Kidney capillary endothelial cell (primary cell): ENCODE measurements around the gene C5orf34.
"Not testable (repeated sequence)": the region's sequence is repeated elsewhere in the genome, so short reads cannot be mapped to it uniquely, and the experiment has no call there.

ENCODE experiments used
- DNase-seq: peaks from one replicate; pipeline ENCODE4 v3.0.0-alpha.2; 2018; ENCODE audit warnings: low spot score

Gene C5orf34, protein sequence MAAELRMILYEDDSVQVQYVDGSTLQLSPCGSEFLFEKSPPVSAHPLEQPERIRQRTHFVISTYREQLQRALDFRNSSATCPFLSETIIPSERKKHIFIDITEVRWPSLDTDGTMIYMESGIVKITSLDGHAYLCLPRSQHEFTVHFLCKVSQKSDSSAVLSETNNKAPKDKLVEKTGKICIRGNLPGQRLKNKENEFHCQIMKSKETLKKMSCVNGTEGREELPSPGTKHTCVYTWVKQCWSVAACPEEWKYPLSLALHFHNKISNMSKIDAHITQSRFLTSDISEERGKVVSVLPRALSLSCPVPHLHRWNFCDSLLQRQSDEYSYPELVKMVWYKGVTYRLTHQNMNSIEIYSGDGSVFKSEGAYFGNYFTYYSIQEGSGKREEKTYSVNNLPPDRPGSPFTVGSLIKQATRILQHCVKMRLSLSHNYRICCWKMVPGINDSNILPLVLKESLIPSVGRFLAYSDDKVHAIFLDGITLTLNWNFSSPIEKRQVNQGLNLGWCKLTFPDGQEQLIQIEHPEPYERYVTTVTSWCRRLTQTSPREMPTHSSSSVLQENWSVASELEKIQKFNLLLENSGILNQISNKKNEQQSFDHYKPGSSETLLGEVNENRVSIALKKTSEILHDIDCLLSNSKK

DNA sequence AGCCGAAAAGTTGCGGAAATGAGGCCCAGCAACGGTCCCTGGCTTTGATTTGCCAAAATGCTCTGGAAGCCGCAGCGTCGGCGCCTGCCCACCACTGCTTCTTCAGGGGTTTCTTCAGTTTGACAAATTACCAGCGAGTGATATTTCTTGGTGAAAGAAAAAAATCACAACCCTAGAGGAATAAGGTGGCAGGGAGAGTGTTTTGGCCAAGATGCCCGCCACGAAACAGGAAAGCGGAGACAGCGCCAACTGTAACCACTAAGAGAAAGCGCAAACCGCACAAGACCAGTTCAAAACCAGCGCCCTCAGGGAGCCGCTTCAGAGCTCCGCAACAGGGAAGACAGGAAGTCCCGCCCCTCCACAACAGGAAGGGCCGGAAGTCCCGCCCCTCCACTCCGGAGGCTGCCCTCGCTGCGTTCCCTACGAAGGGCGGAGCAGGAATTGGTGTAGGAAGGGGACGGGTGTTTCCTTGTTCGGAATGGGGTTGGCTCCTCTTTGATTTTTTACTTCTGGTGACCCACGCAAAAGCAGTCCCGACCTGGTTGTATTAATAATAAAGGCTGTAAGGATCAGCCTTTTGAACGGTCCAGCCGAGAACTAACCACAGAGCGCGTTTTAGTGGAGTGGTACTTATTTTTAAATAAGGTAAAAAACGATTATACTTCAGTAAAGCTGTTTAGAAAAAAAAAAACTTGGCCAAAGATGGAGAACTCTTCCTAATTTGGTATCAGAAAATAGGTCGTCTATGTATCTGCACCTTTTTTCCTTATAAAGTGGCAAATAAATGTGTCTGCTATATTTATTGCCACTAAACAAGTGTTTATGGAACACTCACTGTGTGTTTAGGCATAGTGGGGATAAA lies at the start of gene C5orf34:
C5orf34 (minus strand) TSS at position 333 of the 862 bp plus-strand sequence. CDS start 5,809 bp downstream, outside the sequence.
- peak; percentile 96 for DNase-seq

DNA sequence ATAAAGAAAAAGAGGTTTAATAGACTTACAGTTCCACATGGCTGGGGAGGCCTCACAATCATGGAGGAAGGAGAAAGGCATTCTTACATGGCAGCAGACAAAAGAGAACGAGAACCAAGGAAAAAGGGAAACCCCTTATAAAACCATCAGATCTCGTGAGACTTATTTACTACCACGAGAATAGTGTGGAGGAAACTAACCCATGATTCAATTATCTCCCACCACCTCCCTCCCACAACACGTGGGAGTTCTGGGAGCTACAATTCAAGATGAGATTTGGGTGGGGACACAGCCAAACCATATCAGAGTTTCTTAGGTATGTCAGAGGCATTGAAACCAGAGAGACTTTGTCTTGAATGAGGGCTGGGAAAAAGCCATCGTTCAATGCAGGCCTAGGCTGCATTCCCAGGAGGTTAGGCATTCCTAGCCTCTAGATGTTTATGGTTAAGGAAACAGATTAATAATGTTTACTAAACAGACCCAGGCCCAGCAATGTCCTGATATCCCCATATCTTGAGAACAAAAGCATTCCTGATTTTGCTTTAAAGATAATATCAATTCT lies 49.4 kb upstream of the C5orf34 start:
- DNase-seq, result no peak

DNA sequence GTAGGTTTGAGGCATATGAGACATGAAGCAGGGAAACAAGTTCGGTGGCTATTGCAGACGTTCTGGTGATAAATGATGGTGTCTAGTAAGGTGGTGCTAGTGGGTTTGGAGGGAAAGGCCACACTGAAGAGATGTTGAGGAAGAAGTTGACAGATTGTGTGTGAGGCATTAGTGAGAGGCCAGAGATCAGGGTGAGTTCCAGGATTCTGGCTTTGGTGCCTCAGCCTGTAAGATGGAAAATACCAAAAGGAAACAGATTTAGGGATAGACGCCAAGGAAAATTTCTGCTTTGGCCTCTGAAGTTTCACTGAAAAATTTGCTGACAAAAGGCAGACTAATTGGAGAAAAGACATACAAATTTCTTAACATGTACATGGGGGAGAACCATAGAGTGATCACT lies 48.4 kb upstream of the C5orf34 start:
- no peak for DNase-seq

DNA sequence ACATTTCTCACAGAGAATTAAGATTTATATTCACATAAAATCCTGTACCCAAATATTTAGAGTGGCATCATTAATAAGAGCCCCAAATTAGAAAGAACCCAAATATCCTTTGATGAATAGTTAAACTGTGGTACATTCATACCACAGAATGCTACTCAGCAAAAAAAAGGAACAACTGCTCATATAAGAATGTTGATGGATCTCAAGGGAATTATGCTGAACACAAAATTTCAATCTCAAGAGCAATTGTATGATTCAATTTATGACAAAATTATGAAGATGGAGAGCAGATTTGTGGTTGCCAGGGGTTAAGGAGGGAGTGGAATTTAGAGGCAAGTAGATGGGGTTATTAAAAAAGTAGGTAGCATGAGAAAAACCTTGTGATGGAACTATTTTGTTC lies 46.4 kb upstream of the C5orf34 start:
- DNase-seq, result no peak

DNA sequence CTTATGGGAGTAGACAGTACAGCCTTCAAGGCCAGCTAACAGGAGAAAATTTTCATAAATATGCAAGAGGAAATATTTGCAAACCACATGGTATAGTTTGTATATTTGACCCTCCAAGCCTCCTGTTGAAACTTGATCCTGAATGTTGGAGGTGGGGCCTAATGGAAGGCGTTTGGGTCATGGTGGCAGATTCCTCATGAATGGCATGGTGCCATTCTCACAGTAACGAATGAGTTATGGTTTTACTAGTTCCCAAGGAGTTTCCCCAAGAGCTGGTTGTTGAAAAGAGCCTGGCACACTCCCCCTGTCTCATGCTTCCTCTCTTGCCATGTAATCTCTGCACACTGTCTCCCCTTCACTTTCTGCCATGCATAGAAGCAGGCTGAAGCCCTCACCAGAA lies 45.2 kb upstream of the C5orf34 start:
- no peak for DNase-seq

DNA sequence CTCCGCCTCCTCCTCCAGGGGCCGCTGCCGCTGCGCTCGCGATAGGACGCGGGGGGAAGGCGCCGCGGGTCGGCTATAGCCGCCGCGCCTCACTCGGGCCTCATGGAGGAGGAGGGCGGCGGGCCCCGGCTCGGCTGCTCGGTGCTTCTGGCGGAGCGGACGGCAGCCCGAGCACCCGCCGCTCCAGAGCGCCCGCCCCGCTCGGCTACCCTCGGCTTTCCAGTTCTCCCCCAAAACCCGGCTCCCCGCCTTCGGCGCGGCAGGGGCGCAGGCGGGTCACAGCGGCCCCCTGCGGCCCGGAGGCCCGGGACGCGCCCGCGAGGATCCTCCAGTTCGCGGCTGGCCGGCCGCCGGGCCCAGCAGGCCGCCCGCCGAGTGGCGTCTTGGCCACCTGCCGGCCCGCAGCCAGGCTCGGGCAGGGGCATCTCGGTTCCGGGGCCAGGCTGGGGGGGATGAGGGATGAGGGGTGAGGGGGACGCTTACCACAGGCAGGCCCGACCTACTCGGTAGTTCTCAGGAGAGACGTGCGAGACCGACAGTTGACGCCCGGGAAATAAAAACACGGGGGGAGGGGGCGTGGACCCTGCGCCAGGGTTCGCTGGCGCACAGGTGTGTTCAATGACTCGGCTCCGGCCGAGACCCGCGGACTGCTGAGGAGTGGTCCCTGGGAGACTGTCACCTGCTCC lies 42.1 kb upstream of the C5orf34 start, which contains the start of gene PAIP1:
PAIP1 (minus strand) TSS at position 221 of the 686 bp plus-strand sequence. CDS start 231 bp downstream, outside the sequence.
- peak; percentile 66 for DNase-seq

DNA sequence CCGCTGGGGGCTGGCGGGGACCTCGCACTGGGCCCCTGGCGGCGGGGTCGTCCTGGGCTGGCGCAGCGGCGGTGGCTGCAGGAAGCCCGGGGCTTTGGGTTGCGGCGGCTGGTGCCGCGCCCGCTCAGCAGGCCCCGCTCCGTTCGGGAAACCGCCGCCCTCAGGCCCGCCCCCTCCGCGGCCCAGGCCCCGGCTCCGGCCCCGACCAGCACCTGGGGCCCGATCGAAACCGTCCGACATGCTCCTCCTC lies 41.6 kb upstream of the C5orf34 start:
- DNase-seq, result not testable (repeated sequence)

DNA sequence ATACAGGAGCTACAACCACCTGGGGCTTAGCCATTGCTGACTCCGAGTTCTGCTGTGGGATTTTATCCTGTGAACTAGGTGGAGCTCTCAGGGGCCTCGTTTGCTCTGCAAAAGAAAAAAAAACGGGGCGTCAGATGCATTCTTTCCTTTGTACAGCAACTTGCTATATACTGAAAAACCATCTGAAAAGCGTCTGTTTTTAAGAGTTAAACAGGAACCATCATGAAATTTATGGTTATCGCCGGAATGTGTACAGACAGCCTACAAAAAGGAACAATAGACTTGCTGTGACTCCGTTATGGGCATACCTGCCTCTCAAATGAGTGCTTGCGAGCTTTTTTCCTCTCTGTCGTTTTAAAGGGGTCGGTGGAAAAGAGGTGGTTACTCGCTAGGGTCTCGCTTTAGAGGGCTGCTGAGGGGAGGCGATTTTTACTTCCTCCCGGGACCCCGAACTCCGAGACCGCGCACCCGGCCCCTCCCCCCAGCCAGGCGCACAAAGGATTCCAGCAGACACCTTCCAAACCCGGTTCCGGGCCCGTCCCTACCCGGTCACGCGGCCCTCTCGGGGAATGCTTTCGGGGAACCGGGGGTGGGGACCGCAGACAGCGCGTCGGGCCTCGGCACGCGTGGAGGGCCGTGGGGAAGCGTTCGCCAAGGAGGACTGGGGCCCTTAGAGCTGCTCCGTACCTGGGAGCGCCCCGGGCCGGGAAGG lies 41.1 kb upstream of the C5orf34 start:
- DNase-seq, result peak; percentile 40

DNA sequence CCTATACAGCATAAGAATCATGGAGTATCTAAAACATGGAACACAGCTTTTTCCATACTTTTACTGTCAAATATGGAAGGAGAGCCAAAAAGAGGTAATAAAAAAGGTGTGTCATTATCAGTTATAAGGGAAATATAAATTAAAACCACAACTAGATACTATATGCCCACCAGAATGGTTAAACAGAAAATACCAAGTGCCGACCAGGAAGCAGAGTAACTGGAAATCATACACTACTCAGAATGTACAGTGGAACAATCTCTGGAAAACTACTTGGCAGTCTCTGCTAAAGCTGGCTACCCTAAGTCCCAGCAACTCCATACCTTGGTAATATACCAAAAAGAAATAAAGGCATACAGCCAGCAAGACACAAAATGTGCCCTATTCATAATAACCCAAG lies 39.5 kb upstream of the C5orf34 start:
- no peak for DNase-seq

DNA sequence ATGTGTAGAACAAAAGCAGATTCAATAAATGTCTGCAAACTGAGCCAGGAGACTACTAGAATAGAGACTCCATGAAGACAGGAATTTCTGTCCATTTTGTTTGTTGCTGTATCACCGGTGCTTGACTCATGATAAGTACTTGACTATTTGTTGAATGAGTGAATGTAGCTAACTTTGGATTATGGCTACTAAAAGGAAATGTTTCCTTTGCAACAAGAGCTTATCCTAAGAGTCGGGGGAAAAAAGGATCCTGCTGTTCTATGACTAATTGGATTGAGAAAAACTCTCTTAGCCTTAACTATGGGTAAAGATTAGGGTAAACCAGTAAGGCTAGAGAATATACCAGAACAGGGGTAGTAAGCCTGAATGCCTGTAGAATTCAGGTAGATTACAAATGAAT lies 38.4 kb upstream of the C5orf34 start:
- DNase-seq, result no peak

DNA sequence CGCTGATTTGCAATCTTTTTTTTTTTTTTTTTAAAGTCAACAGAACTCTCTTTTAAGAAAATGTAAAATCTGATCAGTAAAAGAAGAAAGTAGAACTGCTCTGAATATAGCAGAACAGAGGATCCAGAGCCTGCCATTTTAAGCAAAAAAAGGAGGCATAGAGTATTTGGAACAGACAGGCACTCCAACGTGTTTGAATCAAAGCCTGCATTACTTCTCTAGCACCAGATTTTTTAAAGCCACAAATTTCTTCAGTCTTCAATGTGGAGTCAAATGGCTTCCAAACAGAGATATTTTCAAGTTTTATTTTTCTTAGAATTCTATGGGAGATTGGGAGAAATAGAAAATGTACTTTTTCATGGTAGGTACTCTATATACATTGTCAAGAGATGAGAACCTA lies 36.8 kb upstream of the C5orf34 start:
- DNase-seq, result no peak

DNA sequence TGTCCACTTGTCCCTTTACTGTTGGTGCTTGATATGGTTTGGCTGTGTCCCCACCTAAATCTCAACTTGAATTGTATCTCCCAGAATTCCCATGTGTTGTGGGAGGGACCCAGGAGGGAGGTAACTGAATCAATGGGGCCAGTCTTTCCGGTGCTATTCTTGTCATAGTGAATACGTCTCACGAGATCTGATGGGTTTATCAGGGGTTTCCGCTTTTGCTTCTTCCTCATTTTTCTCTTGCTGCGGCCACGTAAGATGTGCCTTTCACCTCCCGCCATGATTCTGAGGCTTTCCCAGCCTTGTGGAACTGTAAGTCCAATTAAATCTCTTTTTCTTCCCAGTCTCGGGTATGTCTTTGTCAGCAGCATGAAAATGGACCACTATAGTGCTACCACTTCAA lies 34.3 kb upstream of the C5orf34 start:
- DNase-seq, result not testable (repeated sequence)

DNA sequence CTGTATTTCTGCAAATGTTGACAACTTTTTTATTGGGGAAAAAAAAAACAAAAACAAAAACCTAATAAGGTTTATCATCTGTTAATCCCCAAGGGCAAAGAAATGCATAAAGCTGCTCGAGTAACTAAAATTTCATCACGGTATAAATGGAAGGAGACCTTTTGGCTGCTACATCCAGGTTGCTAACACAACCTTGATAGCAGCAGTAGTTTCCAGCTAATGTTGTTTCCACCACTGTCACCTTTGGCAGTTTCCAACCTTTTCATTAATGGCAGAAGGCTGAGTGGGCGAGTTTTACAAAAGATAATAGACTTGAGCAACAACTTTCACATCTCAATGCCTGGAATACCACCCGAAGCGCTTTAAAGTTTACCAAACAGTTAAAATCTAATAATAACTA lies 33.4 kb upstream of the C5orf34 start:
- no peak for DNase-seq

DNA sequence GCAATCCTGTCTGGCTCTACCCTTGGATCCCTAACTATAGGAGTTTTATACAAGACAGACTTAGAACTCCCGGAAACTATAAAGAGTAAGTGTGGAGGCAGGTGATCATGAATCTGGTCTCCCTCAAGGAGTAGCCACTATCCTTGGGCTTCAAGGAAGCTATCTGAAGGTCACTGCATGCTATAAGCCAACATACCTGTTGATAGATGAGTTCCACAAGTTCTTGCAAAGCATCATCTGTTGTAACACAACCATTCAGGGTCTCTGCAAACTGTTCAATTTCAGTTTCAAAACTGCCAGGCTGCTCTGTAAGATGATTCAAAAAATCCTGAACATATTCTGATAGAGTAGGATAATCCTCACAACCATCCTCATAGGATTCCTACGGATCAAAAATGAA lies 32.6 kb upstream of the C5orf34 start:
- no peak for DNase-seq

DNA sequence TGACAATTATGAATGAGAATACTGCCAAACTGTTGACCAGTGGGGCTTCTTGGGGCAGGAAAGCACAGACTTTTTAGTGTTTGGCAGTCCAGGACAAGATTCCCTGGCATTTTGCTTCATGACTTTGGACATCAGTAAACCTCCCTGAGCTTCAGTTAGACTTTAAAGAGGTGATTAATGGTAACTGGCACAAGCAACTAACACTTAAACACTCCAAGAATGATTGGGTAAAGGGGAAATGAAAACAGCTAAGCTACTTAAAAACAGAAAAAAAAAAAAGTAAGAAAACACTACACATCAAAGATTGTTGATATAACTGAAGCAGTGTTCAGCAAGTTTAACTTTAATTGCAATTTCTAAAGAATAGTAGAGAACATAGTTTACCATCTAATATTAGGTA lies 28.5 kb upstream of the C5orf34 start:
- DNase-seq, result no peak

DNA sequence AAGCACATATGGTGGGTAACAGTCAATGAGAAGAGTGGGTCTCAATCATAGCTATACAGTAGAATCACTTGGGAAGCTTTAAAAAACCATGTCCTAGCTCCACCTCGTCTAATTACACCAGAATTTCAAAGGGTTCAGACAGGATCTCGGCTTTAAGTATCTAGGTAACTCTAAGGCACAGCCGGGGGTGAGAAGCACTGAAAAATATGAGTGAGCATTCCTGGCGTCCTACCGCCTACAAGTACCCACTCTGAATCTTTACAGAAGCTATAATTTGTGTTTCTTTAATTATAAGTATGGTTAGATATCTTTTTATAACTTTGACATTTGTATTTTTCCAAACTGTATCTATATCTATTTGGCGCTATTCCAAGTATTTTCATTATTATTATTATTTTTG lies 25.8 kb upstream of the C5orf34 start:
- DNase-seq, result no peak

DNA sequence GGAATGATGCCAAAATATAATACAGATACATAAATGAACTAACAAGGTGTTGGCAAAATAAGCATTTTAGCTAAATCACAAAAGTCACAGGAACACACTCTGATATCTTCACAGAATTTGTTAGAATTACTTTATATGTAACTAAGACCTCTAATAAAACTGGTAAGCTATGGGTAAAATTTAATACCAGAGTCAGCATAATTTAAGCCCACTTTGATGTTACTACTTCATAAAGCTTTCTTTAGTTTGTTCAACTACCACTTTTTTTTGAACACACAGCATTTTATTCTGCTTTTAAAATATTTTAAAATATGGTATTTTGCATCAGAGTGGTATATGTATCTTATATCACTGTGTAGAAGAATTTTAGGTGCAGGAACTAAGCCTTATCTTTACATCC lies 22.0 kb upstream of the C5orf34 start:
- no peak for DNase-seq

DNA sequence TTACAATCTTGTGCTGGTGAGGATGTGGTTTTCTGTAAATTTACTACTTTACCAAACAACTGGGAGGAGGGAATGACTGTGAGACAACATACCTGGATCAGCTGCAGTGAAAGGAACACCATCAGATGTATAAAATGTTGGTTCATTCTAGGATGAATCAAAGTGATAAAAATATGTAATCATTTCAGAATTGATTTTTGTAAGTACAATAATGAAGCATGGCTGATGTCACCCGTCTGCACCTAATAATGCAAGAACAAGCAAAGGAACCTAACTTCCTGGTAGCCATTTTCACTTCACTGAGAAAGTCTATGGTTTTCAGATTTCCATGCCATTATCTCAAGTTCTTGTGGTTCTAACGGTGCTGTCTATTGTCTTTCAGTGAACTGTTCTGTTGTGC lies 18.7 kb upstream of the C5orf34 start:
- no peak for DNase-seq

DNA sequence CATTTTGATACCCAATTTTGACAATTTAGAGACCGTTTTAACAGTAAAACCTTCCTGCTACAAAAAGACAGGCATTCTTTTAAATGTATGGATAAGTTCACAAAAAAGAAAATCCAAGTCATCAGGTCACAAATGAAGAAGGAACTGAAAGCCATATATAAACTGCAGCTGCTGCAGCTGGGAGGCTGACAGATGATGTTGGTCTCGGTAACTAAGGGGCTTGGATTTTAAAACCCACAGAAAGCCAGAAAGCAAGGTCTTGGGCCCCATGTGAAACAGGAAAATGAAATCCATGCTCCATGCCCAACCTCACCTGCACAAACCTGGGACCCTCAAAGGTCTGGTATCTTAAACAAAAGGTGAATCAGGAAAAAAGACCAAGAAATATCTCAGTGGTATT lies 15.7 kb upstream of the C5orf34 start:
- DNase-seq, result no peak

DNA sequence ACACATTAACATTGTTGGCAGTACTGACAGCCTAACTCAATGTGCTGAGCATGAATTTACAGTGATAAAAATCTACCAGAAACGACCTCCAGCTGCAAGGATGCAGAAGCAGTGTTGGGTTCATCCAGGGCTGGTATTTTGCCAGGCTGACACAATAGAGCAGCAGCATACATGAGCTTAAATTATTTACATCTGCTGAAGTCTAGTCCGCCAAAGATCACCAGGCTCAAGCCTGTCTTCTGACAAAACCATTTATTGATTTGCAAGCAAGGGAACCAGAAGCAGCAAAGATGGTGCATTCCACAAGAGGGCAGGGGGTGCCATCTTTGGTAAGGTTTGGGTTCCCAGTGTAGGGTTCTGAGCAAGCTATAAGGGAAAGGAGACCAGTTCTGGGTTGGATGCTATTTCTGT lies 8.7 kb upstream of the C5orf34 start:
- no peak for DNase-seq

DNA sequence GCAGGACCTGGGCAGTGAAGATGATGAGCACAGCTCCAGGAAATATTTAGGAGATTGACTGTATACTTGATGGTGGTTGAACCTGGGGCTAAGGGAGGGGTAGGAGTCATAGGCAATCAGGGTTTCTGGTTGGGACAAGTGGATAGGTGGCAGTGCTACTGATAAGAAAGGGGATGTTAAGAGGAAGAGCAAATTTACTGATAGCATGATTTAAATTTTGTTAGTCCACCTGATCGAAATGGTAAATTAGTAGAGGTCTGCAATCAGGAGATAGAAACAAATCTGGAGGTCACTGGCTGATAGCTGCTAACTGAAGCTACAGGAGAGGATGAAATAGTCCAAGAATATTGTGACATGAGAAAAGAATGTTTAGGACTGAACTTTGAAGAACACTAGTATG lies 5.7 kb upstream of the C5orf34 start:
- no peak for DNase-seq
